Sciatic nerve (tissue), 2 donors: ENCODE results near the gene TP53BP1. TPM values are rescaled to one million over a fixed set of nuclear protein-coding genes. Genes with fewer than 3 reads are reported as not detected.
"Not testable (repeated sequence)": the region's sequence is repeated elsewhere in the genome, so short reads cannot be mapped to it uniquely, and the experiment has no call there.

ENCODE experiments used
- ATAC-seq: fragments of 200-7000 bp; cut with Tn5 transposase; one replicate; pipeline ENCODE4 v1.9.1; 2020; ENCODE audit warnings: mild to moderate bottlenecking, moderate library complexity
- DNase-seq: peaks from one replicate; pipeline ENCODE4 v3.0.0-alpha.2; 2020; ENCODE audit warnings: low spot score
- intact Hi-C: fragments of 100-400 bp; cut with DNase I; formaldehyde crosslinking; loops from one replicate; pipeline ENCODE4 v1.14.2; 2022
- total RNA-seq: library from RNA; stranded (reverse); fragmentation: NEBNext Ultra II Directional; extraction: Animal tissue kit (Norgen Biotek cat#: 25700); gene quantifications from one replicate; pipeline ENCODE4 v1.2.1, GENCODE V29; 2021
- donor health status: DM: no; HTN: no; CAD: no.
- donor health status: DM: no; HTN: no; CAD: no.

TP53BP1 gene
- total RNA-seq, 1 donor from 2014 or later: 60.6 TPM

- ATAC-seq (no peak), DNase-seq (no peak)
- intact Hi-C loops: no loop called here
Observed at GRCh38 chr15:43436395-43436794, 56.6 kb downstream of the TP53BP1 start.

DNA sequence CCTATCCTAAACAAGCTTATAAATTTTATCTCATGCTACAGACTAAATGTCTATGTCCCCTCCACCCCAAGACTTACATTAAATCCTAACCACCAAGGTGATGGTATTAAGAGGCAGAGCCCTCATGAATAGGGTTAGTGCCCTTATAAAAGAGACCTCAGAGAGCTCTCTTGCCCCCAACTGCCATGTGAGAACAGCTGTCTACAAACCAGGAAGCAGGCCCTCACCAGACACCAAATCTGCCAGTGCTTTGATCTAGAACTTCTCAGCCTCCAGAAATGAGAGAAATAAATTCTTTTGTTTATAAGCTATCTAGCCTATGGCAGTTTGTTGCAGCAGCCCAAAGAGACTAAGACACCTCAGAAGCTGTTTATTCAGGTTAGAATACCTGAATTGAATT, 58.5 kb downstream of the TP53BP1 start:
- DNase-seq (no peak), ATAC-seq (no peak)
- intact Hi-C loops: no loop called here

DNA sequence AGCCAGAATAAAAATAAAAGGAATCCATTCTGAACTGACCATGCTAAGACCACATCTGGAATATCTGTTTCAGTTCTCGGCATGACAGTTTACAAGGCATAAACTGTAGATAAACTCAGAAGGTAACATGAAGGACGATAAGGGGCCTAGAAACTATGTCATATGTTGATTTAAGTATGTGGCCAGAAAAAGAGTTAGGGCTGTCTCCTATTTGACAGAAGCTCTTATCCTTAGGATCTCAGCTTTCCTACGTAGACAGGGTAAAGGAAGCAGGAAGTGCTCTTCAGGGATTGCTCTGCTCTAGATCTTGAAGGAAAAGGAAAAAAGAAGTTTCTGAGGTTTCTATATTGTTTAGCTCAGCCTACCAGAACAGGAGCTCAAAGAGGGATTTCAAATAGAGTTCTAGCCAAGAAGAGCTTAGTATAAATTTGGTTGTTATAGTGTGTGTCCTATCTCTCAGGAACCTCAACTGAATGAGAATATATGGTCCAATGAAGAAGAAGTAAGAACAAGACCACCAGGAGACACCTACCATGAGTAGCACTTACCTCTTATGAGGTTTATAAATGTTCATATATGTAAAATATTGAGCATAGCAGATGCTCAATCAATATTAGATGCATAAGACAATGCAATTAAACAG, 59.2 kb downstream of the TP53BP1 start:
- ATAC-seq: no peak
- intact Hi-C loops: no loop called here
- no peak for DNase-seq

DNA sequence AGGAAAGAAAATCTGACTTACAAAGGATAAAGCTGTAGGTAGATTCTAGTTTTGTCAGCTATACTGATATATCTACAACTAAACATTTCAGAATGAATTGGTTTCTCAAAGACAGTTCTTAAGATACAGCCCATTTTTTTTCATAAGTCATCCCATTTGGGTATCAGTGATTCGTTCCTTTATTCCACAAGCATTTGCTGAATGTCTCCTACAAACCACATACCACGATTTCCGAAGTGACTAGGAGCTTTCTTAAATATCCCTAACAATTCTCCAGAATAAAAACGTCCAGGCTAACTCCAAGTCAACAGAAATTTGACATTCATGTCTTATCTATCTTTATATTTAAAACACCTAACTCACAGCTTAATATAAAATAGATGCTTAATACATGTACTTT, 59.8 kb downstream of the TP53BP1 start:
- intact Hi-C loops: no loop called here
- ATAC-seq (no peak), DNase-seq (no peak)

DNA sequence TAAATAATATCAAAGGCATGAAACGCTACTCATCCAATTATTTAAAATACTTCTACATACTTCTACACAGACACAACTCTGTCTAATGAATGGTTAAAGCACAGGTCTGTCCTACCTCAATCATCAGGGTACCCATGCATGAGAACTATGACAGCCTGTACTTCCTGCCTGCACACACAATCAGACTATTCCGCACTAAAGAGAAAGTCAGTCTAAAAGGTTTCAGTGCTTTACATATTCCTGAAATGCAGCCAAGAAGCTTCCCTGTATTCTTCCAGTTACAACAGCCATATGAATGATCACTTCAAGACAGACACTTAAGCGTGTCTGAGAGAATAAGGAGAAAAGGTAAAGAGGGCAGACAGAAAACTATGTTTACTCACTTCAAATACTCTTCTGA, 63.3 kb downstream of the TP53BP1 start:
- intact Hi-C loops: no loop called here
- DNase-seq (no peak), ATAC-seq (no peak)

- no peak for DNase-seq
- no peak for ATAC-seq
- intact Hi-C loops: no loop called here
Observed at GRCh38 chr15:43423793-43424192, 69.2 kb downstream of the TP53BP1 start.

DNA sequence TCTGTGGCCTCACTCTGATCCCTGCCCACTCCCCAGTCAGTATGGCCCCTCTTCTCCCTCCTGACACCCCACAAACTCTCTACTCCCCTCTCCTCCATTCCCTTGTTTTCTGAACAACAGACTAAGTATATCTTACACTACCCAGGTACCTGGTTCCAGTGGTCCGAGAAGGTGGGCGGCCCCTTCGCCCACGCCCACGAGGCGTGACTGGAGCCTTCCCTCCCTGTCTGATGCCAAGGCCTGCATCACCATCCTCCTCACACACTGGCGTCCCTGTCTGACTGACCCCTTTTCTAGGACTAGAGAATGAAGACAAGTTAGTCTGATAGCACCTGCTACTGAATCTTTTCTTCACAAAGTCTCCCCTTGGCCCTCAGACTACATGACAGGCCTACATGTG, 72.1 kb downstream of the TP53BP1 start:
- ATAC-seq (no peak), DNase-seq (no peak)
- intact Hi-C loops: no loop called here

- intact Hi-C loops: no loop called here
- ATAC-seq: no peak
- DNase-seq: no peak
Observed at GRCh38 chr15:43420435-43420834, 72.5 kb downstream of the TP53BP1 start.

- intact Hi-C loops: no loop called here
- no peak for DNase-seq
- no peak for ATAC-seq
Observed at GRCh38 chr15:43414196-43414595, 78.8 kb downstream of the TP53BP1 start.

DNA sequence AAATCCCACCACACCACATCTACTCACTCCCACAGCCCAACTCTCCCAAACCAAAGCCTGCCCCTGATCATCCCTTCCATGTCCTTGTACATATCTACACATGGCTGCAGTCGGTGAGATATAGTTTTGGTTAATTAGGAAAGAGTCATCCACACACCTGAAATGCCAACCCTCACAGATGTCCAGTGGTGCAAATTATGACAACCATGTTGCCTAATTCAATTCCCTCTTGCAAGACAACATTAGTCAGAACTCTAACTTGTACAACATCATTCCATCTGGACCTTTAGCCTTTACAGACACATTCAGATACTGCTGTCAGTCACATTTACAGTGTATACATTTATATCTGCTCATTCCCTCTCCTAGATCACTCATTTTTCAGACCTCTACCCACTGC, 80.9 kb downstream of the TP53BP1 start:
- intact Hi-C loops: no loop called here
- no peak for DNase-seq
- no peak for ATAC-seq

GRCh38 chr15:43410572-43411214, 82.3 kb downstream of the TP53BP1 start:
- DNase-seq (no peak), ATAC-seq (no peak)
- intact Hi-C loops: no loop called here

GRCh38 chr15:43408789-43409188, 84.2 kb downstream of the TP53BP1 start:
- ATAC-seq (no peak), DNase-seq (no peak)
- intact Hi-C loops: no loop called here

DNA sequence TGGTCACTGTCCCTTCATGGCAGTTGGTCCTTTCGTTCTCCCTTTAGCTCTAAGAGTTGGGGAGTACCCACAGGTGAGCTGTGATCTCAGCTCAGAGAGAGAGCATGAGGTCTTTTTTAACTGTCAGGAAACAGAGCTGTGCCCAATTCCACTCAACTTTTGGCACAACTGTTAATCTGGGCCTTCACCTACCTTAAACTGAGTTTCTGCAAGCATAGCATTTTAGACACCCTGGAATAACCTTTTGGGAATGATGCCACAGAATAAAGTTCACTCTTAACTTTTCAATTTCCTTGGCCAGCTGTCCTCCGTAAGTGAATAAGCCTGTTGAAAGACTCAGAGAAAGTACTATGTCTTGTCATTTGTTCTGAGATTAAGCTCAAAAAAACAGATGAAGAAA, 86.1 kb downstream of the TP53BP1 start:
- DNase-seq: no peak
- ATAC-seq: no peak
- intact Hi-C loops: no loop called here

GRCh38 chr15:43406189-43406588, 86.8 kb downstream of the TP53BP1 start:
- intact Hi-C loops: no loop called here
- ATAC-seq (no peak), DNase-seq (no peak)

DNA sequence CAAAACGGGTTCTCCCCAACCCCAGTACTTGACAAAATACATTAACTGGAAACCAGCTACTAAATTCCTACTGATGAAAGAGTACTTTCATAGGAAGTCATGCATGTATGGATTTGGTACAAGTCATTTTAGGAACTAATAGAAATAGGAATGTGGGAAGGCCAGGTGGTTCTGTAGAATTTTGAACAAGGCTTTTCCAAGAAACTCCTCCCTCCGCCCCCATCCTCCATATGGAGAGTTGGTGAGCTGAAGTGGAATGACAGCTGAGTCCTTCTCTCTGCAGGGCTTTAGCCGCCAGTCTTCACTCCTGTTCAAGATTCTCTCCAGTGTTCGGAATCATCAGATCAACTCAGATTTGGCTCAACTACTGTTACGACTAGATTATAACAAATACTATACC, 88.8 kb downstream of the TP53BP1 start:
- ATAC-seq (no peak), DNase-seq (no peak)
- intact Hi-C loops: no loop called here

GRCh38 chr15:43403616-43404015, 89.3 kb downstream of the TP53BP1 start:
- no peak for DNase-seq

DNA sequence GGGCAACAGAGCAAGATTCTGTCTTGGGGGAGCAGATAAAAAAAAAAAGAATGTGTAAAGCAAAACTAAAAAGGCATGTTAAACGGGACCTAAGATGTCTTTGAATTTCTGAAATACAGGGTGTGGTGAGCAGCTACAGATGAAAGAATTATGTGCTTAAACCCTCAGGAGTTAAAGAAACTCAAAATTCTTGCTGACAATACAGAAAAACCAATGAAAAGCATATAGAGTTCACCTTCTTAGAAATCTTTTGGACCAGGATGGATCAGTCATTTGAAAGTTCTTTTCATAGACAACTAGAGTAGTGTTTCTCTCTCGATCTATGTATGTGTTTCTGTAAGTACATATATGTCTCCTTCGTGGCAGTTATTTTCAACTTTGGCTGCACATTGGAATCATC, 90.7 kb downstream of the TP53BP1 start:
- no peak for DNase-seq
- intact Hi-C loops: no loop called here
- ATAC-seq: no peak

More at GRCh38 chr15:43403616-43404015, 89.3 kb downstream of the TP53BP1 start:
- intact Hi-C loops: no loop called here
- ATAC-seq: no peak

DNA sequence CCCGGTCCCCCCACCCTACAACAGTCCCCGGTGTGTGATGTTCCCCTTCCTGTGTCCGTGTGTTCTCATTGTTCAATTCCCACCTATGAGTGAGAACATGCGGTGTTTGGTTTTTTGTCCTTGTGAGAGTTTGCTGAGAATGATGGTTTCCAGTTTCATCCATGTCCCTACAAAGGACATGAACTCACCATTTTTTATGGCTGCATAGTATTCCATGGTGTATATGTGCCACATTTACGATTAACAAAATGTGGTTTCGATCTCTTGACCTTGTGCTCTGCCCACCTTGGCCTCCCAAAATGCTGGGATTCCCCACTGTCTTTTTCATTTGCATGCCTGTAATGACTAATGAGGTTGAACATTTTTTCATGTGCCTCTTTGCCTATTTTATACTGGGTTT, 99.4 kb downstream of the TP53BP1 start:
- intact Hi-C loops, ATAC-seq, DNase-seq: not testable (repeated sequence)

DNA sequence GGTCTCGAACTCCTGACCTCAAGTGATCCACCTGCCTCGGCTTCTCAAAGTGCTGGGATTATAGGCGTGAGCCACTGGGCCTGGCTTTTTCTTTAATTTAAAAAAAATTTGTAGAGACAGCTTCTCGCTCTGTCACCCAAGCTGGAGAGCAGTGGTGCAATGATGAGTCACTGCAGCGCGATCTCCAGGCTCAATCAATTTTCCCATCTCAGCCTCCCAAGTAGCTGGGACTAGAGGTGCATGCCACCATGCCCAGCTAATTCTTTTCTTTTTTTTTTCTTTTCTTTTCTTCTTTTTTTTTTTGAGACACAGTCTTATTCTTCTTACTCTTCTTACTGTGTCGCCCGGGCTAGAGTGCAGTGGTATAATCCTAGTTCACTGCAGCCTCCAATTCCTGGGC, 102.2 kb downstream of the TP53BP1 start:
- intact Hi-C loops: no loop called here
- DNase-seq (no peak), ATAC-seq (no peak)

- DNase-seq (no peak), ATAC-seq (no peak)
- intact Hi-C loops: no loop called here
Observed at GRCh38 chr15:43383070-43383469, 109.9 kb downstream of the TP53BP1 start.

DNA sequence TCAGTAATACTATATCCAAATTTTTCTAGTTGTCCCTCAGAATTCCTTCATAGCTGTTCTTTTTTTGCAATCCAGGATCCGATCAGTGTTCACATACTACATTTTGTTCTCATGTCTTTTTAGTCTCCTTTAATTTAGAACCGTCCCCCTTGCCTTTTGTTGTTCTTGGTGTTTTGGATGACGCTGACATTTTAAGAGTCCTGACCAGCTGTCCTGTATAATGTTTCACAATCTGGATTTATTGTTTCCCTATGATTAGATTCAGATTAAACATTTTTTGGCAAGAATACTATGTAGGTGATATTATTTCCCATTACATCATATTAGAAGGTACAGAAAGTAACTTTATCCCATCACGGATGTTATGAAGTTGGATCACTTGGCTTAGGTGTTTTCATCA, 110.6 kb downstream of the TP53BP1 start:
- intact Hi-C loops: no loop called here
- DNase-seq (no peak), ATAC-seq (no peak)
